Choroid plexus epithelial cell (primary cell): ENCODE data around the gene TASL.

Source experiments
- DNase-seq: peaks from one replicate; pipeline ENCODE4 v3.0.0-alpha.2; 2010; ENCODE audit warnings: low read depth
- H3K4me3 ChIP-seq: 2 replicates; pipeline ENCODE4 v1.5.1; 2011; ENCODE audit warnings: low read depth, mild to moderate bottlenecking, control low read depth, low read length, moderate library complexity
- TF ChIP-seq, protein P1 (sequence below): conservative IDR thresholded peaks from 2 replicates; pipeline ENCODE4 v1.5.1; 2011; ENCODE audit warnings: low read depth, mild to moderate bottlenecking, control low read depth, inconsistent platforms, low read length, moderate library complexity

The TASL gene, protein sequence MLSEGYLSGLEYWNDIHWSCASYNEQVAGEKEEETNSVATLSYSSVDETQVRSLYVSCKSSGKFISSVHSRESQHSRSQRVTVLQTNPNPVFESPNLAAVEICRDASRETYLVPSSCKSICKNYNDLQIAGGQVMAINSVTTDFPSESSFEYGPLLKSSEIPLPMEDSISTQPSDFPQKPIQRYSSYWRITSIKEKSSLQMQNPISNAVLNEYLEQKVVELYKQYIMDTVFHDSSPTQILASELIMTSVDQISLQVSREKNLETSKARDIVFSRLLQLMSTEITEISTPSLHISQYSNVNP

DNA sequence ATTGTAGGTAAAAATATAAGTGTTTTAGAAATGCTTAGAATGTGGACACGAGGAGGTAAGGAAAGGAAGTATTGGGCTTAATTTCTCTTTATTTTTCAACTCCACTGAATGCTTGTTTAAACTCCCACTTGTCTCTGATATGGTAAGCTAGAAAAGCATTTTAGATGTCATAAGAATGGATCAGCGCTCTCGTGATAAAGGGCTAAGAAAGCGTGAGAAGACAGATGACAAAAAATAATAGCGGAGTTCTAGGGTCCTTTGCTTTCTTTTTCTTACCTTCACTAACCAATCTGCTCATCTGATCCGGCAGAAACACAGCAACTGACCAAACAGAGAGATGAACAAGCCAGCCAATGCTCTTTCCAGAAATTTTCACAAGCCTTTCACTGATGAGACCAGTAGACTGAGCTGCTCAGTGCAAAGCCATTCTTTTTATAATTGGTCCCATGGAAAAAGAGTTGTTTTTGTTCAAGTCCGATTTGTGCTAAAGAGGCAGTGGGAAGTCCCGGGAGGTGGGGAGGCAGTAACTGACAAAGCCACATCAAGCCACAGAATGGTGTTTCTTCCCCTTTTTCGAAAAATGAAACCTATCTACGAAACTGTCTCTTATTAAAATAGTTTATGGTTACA, at the start of gene TASL:
TSS of gene TASL (minus strand) at position 405 of the 630 bp plus-strand sequence. CDS start 17,411 bp downstream, outside the sequence.
- H3K4me3 ChIP-seq: no peak within 1 kb of the TSS
- TF ChIP-seq, protein P1, sequence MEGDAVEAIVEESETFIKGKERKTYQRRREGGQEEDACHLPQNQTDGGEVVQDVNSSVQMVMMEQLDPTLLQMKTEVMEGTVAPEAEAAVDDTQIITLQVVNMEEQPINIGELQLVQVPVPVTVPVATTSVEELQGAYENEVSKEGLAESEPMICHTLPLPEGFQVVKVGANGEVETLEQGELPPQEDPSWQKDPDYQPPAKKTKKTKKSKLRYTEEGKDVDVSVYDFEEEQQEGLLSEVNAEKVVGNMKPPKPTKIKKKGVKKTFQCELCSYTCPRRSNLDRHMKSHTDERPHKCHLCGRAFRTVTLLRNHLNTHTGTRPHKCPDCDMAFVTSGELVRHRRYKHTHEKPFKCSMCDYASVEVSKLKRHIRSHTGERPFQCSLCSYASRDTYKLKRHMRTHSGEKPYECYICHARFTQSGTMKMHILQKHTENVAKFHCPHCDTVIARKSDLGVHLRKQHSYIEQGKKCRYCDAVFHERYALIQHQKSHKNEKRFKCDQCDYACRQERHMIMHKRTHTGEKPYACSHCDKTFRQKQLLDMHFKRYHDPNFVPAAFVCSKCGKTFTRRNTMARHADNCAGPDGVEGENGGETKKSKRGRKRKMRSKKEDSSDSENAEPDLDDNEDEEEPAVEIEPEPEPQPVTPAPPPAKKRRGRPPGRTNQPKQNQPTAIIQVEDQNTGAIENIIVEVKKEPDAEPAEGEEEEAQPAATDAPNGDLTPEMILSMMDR: no peak
- no peak for DNase-seq

DNA sequence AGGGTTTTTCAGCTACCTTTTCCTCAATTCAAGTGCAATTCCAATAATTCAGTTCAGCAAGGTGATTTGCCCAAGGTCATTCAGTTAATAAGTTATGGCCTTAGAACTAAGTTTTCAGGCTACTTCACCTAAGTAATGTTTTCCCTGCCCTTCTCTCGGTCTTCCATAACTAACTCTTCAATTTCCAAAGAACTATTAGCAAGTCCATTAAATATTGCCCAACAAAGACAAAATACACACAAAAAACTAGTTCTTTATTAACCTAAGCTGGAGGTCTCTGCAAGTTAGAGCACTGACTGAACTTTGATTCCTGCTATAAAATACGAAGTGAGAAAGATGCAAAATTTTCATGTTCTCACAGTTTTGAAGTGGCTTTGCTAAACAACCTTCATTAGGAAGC, 48.8 kb upstream of the TASL start:
- TF ChIP-seq, protein P1: no peak
- DNase-seq: no peak
- no peak overlapping the region for H3K4me3 ChIP-seq

DNA sequence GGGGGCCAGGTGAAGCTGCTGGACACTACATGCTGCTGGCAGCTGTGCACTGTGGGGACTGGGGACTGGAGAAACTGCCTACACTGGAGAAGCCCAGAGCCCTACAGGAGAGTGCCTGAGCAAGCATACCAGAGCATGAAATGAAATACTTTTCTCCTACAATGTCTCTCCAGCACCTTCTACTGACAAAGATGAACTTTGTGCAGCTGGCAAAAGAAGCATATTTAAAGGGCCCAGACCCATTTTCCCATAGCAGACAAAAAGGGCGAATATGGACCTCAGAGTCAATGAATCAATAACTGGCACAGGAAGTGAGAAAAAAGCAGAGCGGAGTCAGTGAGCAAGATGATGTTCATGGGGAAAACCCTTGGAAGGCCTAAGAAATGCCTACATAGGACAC, 44.8 kb upstream of the TASL start:
- DNase-seq: no peak
- no peak overlapping the region for H3K4me3 ChIP-seq
- TF ChIP-seq, protein P1: no peak

DNA sequence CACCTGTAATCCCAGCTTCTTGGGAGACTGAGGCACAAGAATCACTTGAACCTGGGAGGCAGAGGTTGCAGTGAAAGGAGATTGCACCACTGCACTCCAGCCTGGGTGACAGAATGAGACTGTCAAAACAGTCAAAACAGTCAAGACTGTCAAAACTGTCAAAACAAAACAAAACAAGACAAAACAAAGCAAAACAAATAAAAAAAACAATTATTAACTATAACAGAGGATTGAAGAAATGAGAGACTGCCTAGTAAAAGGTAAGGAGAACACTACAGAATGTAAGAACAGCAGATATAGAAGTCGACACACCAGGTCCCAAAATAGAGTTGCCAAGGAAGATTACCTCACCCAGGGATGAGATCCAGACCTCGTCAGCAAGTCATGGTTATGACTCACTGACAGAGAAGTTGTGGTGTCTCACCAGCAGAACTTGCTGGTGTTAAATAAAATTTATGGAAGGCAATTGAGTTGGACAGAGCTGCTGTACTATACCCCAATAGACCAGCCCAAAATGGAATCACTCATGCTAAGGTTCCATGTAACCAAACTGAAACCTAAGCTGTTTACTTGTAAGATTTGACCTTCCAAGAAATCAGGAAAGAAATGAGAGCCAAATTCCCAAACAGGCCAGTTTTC, 43.5 kb upstream of the TASL start:
- peak; percentile 92 for DNase-seq
- TF ChIP-seq, protein P1: no peak
- no peak overlapping the region for H3K4me3 ChIP-seq

DNA sequence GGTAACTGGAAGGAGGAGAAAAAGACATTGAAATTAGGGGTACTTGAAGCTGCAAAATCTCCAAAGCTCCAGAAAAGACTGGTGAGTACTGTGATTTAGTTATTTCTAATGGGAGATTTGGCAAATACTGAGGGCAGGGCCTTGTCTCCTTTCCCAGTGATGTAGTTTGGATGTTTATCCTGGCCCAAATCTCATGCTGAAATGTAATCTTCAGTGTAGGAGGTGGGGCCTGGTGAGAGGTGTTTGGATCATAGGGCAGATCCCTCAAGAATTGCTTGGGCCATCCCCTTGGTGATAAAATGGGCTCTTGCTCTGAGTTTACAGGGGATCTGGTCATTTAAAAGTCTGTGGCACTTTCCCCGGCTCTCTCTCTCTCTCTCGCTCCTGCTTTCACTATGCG, 42.6 kb upstream of the TASL start:
- no peak for DNase-seq
- TF ChIP-seq, protein P1: no peak
- H3K4me3 ChIP-seq: no peak overlapping the region

DNA sequence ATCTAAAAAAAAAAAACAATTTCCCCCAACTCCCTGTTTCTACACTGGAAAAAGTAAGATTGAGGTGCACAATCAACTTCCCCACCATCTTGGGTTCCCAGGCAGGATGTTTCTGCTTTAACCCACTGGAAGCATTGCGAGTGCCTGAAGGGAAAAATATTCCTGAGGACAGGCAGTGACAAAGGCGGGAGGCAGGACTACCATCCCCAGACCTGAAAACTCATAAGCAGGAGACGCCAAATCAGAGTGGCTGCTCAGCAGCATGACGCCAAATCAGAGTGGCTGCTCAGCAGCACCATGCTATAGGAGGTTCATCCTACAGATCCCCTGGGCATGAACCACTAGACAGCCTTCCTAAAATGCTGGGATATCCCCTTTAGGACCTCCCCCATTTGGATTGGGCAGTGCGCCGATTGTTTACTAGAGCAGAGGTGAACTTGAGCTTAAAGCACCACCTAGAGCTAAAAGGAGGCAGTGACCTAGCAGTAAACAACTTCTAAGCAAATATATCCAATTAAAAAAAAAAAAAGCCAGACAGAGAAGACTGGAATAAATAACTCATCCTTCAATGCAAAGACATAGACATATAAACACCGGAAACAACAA, 40.7 kb upstream of the TASL start:
- no peak overlapping the region for H3K4me3 ChIP-seq
- TF ChIP-seq, protein P1: peak; percentile 20
- DNase-seq: peak; percentile 31
